Fibroblast of mammary gland (primary cell): ENCODE data around the gene THBS1.

ENCODE experiments used
- DNase-seq: peaks from one replicate; pipeline ENCODE4 v3.0.0-alpha.2; 2010; ENCODE audit warnings: low read depth
- H3K4me3 ChIP-seq: 2 replicates; pipeline ENCODE4 v1.5.1; 2011; ENCODE audit warnings: low read depth, mild to moderate bottlenecking, low read length, moderate library complexity; ENCODE audit not compliant: control insufficient read depth
- TF ChIP-seq, protein P1 (sequence below): conservative IDR thresholded peaks from 2 replicates; pipeline ENCODE4 v1.5.1; 2011; ENCODE audit warnings: low read depth, low read length, inconsistent platforms; ENCODE audit not compliant: control insufficient read depth, insufficient read depth

THBS1 gene

GRCh38 chr15:39565851-39566250 lies 15.0 kb upstream of the THBS1 start:
- peak; percentile 20 for DNase-seq
- TF ChIP-seq, protein P1, sequence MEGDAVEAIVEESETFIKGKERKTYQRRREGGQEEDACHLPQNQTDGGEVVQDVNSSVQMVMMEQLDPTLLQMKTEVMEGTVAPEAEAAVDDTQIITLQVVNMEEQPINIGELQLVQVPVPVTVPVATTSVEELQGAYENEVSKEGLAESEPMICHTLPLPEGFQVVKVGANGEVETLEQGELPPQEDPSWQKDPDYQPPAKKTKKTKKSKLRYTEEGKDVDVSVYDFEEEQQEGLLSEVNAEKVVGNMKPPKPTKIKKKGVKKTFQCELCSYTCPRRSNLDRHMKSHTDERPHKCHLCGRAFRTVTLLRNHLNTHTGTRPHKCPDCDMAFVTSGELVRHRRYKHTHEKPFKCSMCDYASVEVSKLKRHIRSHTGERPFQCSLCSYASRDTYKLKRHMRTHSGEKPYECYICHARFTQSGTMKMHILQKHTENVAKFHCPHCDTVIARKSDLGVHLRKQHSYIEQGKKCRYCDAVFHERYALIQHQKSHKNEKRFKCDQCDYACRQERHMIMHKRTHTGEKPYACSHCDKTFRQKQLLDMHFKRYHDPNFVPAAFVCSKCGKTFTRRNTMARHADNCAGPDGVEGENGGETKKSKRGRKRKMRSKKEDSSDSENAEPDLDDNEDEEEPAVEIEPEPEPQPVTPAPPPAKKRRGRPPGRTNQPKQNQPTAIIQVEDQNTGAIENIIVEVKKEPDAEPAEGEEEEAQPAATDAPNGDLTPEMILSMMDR = no peak
- H3K4me3 ChIP-seq = no peak overlapping the region

GRCh38 chr15:39573287-39573686 lies 7.6 kb upstream of the THBS1 start:
- TF ChIP-seq, protein P1 = no peak
- DNase-seq = no peak
- no peak overlapping the region for H3K4me3 ChIP-seq

- DNase-seq = peak; percentile 26
- TF ChIP-seq, protein P1 = no peak
Observed at GRCh38 chr15:39573844-39574243, 7.0 kb upstream of the THBS1 start.

GRCh38 chr15:39574427-39574826 lies 6.5 kb upstream of the THBS1 start:
- H3K4me3 ChIP-seq = no peak overlapping the region
- peak; percentile 24 for DNase-seq
- TF ChIP-seq, protein P1 = no peak

More at GRCh38 chr15:39573844-39574243, 7.0 kb upstream of the THBS1 start:
- no peak overlapping the region for H3K4me3 ChIP-seq

DNA sequence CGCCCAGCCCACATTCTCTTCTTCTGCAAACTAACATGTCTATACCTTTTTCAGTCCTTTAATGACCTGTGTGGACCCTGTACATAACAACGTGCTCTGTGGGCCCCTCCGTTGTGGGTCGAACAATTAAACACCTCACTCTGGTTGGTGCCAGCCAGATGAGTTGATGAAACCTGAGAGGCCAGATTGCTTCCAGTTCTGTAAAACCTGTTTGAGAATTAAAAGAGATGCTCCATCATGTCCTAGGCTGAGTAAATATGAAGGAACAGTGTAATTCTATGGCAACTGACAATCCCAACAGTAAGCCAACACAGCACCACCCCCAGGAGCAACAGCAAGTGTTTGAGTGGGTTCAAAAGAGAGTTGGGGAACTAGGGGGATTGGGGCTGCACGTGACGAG lies 5.7 kb upstream of the THBS1 start:
- H3K4me3 ChIP-seq = no peak overlapping the region
- DNase-seq = no peak
- TF ChIP-seq, protein P1 = no peak

GRCh38 chr15:39578851-39579486 lies 1.9 kb upstream of the THBS1 start:
- peak overlapping the region; percentile 56 for H3K4me3 ChIP-seq
- TF ChIP-seq, protein P1 = no peak
- peak; percentile 13 for DNase-seq
